HepG2 (cell line): ENCODE measurements around the gene PCBP4. TPM values are rescaled to one million over a fixed set of nuclear protein-coding genes. Genes with fewer than 3 reads are reported as not detected.

ENCODE experiments used
- ATAC-seq: fragments of 200-7000 bp; cut with Tn5 transposase; 3 replicates; pipeline ENCODE4 v1.9.1; 2020; ENCODE audit warnings: mild to moderate bottlenecking, moderate library complexity
- BruUV-seq: library from RNA; stranded (reverse); fragments of 400-500 nt; replicated peaks from 2 replicates; lab custom pipeline; 2021; lab: Mats Ljungman, UMichigan
- CTCF ChIA-PET: fragments of 300-600 bp; formaldehyde crosslinking; extraction: SDS; loops from one replicate; lab custom pipeline; 2021; ENCODE audit warnings: low total read pairs, inconsistent platforms, low intra/inter-chr PET ratio; lab: Yijun Ruan, JAX
- POLR2A ChIA-PET: fragments of 350-600 bp; sonication (Branson Sonifier 250); formaldehyde crosslinking; loops from one replicate; lab custom pipeline; 2020; ENCODE audit warnings: antibody characterized with exemption, inconsistent platforms; lab: Yijun Ruan, JAX
- DNase-seq: peaks from one replicate; pipeline ENCODE4 v3.0.0-alpha.2; 2015; ENCODE audit warnings: low spot score
- FAIRE-seq: peaks from 3 replicates; lab custom pipeline; 2011; peaks lifted over from hg19 to GRCh38; lab: Jason Lieb, UNC
- H2AFZ ChIP-seq: one replicate; pipeline ENCODE4 v1.6.1; 2011; ENCODE audit warnings: low read length, inconsistent platforms
- H3K27ac ChIP-seq: fragments of 300-600 bp; 3 replicates; pipeline ENCODE4 v1.8.0; 2011; ENCODE audit warnings: mixed run types, mild to moderate bottlenecking, mixed read lengths, low read length, inconsistent platforms; ENCODE audit not compliant: insufficient read depth; ENCODE audit errors: extremely low read length
- H3K27me3 ChIP-seq, 2 experiments: fragments of 200-600 bp in 1 of 2; 2 replicates in 1 of 2; 3 replicates in 1 of 2; pipeline versions ENCODE4 v1.6.0 to v1.8.0; 2011; ENCODE audit warnings: low read length in 2 of 2, mild to moderate bottlenecking in 2 of 2, moderate library complexity in 2 of 2, inconsistent platforms in 1 of 2; ENCODE audit not compliant: insufficient read depth in 2 of 2, control insufficient read depth in 1 of 2
- H3K36me3 ChIP-seq, 2 experiments: fragments of 200-600 bp in 1 of 2; replicated peaks in 1 of 2; 2 replicates in 1 of 2; 3 replicates in 1 of 2; pipeline versions ENCODE4 v1.5.1 to v1.8.0; 2011; ENCODE audit warnings: low read length in 2 of 2, inconsistent platforms in 1 of 2; ENCODE audit not compliant: insufficient read depth in 2 of 2, control insufficient read depth in 1 of 2
- H3K4me1 ChIP-seq: 2 replicates; pipeline ENCODE4 v1.5.1; 2012; ENCODE audit warnings: low read length, inconsistent platforms; ENCODE audit not compliant: insufficient read depth
- H3K4me2 ChIP-seq: 2 replicates; pipeline ENCODE4 v1.6.0; 2011; ENCODE audit warnings: low read depth, low read length, inconsistent platforms
- H3K4me3 ChIP-seq, 3 experiments: fragments of 200-600 bp in 1 of 3; sonication (generic), shearing (Covaris generic) in 1 of 3; replicated peaks in 1 of 3; 2 replicates each; pipeline ENCODE4 v1.5.1; 2011 to 2016; ENCODE audit warnings: low read length in 3 of 3, inconsistent platforms in 2 of 3, low read depth in 2 of 3, mild to moderate bottlenecking in 2 of 3, control low read depth in 1 of 3, mixed read lengths in 1 of 3; ENCODE audit not compliant: insufficient read depth in 1 of 3
- H3K79me2 ChIP-seq: one replicate; pipeline ENCODE4 v1.6.1; 2011; ENCODE audit warnings: low read length, inconsistent platforms; ENCODE audit not compliant: insufficient read depth
- H3K9ac ChIP-seq: 2 replicates; pipeline ENCODE4 v1.6.0; 2011; ENCODE audit warnings: mild to moderate bottlenecking, low read depth, low read length, inconsistent platforms; ENCODE audit not compliant: insufficient read depth
- H3K9me3 ChIP-seq: 2 replicates; pipeline ENCODE4 v1.5.1; 2012; ENCODE audit warnings: mild to moderate bottlenecking, low read length
- H4K20me1 ChIP-seq: 2 replicates; pipeline ENCODE4 v1.6.0; 2011; ENCODE audit warnings: inconsistent platforms, mild to moderate bottlenecking, low read length, moderate library complexity; ENCODE audit not compliant: insufficient read depth
- GATAD1 ChIP-seq: IDR thresholded peaks from 2 replicates; pipeline ENCODE4 v1.6.1; 2016; ENCODE audit warnings: missing genetic modification reagents, missing compliant biosample characterization
- RBFOX2 ChIP-seq: fragments of 200-400 bp; formaldehyde crosslinking; IDR thresholded peaks from 2 replicates; pipeline ENCODE4 v1.6.1; 2017; ENCODE audit warnings: low read depth, mild to moderate bottlenecking, low read length
- ZNF326 ChIP-seq: sonication (generic); formaldehyde crosslinking; IDR thresholded peaks from 2 replicates; pipeline ENCODE4 v1.4.0; 2020; ENCODE audit warnings: missing genetic modification reagents, borderline replicate concordance
- ZNF768 ChIP-seq: sonication (generic); formaldehyde crosslinking; IDR thresholded peaks from 2 replicates; pipeline ENCODE4 v1.4.0; 2020; ENCODE audit warnings: missing genetic modification reagents
- WGBS: methylation state at CpG from one replicate; pipeline ENCODE4 v1.1.6; 2017; ENCODE audit warnings: low lambda C conversion rate; 5-methylcytosine and 5-hydroxymethylcytosine counted together
- in situ Hi-C: cut with HindIII; loops from 2 replicates; pipeline ENCODE4 v1.10.0; 2017; ENCODE audit warnings: low pct_unique_long_range_greater_than_20kb; ENCODE audit not compliant: extremely low pct_ligation_motif_present
- intact Hi-C: fragments of 100-400 bp; cut with micrococcal nuclease; formaldehyde crosslinking; loops from one replicate; pipeline ENCODE4 v1.10.0; 2022; ENCODE audit not compliant: unreplicated experiment
- polyA plus RNA-seq, 8 experiments: library from polyadenylated mRNA; depleted of rRNA in 3 of 8; stranded (reverse) in 7 of 8; unstranded in 1 of 8; fragments of >200 nt; fragmentation: Illumina TruSeq in 4 of 8; extraction: Trizol in 4 of 8; gene quantifications; 2 replicates each; pipeline versions ENCODE4 v1.2.1 to v1.2.3, GENCODE V29; 2011 to 2016; ENCODE audit warnings: low read depth in 4 of 8, missing spikeins in 1 of 8, mixed read lengths in 1 of 8; ENCODE audit not compliant: insufficient read depth in 1 of 8
- total RNA-seq, 5 experiments: library from RNA; depleted of rRNA; stranded (reverse); fragments of >200 nt; fragmentation: Illumina TruSeq; extraction: Trizol; gene quantifications; 2 replicates each; pipeline ENCODE4 v1.2.3, GENCODE V29; 2016; ENCODE audit warnings: low read depth in 1 of 5
- TF ChIP-seq, protein P1 (sequence below): fragments of 450-650 bp; IDR thresholded peaks from 2 replicates; pipeline ENCODE4 v1.6.1; 2016

The PCBP4 gene
- total and polyA plus RNA-seq, 2 of the 13 experiments (the other 11 are each of a cell fraction or from before 2014, with no cell fraction given), result 36.8 to 51.3 TPM

DNA sequence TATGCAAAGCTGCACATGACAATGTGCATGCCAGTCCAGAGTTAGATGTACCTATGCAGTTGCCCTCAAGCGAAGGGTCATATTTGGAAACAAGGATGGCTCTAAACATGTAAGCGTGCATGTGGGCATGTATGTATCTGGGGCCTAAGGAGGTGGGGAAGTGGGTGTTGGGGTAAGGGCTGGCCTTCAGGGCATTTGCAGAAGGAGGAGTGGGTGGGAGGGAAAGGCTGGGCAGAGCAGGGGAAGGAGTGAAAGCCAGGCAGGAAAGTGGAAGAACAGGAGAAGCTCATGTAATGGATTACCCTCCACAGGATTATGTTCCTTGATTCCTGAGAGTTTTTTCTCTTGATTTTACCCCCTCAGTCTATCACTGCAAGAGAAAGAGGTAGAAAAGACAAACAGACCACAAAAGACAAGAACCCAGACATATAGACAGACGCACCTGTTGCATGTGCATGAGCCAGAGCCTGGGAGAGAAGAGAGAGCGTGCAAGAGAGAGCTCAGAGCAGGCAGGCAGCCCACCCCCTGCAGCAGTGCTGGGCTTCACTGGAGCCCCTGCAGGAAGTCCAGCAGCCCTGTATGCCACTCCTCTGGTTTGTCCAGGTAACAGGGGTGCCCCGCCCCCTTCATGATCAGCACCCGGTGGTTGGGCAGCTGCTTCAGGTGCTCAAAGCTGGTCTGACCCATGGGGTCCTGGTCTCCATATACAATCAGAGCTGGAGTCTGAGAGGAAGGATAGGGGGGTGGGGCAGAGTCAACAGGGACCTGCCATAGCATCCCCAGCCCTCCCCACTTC, 1.8 kb upstream of the PCBP4 start:
- no peak overlapping the region for H2AFZ ChIP-seq
- peaks cover 12% of the 10 kb centered on the region for H3K79me2 ChIP-seq
- 87% methylated on average over 6 of the region's 6 CpGs for WGBS
- ATAC-seq (no peak), DNase-seq (no peak), FAIRE-seq (no peak)
- POLR2A ChIA-PET, result interaction anchor here (0.8 to 6.8 kb wide), 5 partner anchors 12 to 469 kb away, joined by 3 to 80 read pairs (median 5); partner anchors contain the start of genes ACY1, DCAF1, PARP3 and RRP9
- no peak for TF ChIP-seq ZNF768 (CRISPR knock-in tag)
- TF ChIP-seq, protein P1, sequence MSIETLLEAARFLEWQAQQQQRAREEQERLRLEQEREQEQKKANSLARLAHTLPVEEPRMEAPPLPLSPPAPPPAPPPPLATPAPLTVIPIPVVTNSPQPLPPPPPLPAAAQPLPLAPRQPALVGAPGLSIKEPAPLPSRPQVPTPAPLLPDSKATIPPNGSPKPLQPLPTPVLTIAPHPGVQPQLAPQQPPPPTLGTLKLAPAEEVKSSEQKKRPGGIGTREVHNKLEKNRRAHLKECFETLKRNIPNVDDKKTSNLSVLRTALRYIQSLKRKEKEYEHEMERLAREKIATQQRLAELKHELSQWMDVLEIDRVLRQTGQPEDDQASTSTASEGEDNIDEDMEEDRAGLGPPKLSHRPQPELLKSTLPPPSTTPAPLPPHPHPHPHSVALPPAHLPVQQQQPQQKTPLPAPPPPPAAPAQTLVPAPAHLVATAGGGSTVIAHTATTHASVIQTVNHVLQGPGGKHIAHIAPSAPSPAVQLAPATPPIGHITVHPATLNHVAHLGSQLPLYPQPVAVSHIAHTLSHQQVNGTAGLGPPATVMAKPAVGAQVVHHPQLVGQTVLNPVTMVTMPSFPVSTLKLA, result 0 out of 2 replicates have a peak, but pooled peaks have one; percentile 8
- no peak for TF ChIP-seq ZNF326
- TF ChIP-seq GATAD1 (CRISPR knock-in tag), result no peak
- TF ChIP-seq RBFOX2, result peak; percentile 25; the same call in 1 of the 2 replicates
- H3K27ac ChIP-seq, result peak overlapping the region; percentile 63
- in situ Hi-C loops, result no loop called here
- H3K9me3 ChIP-seq, result no peaks in the 10 kb centered on the region
- H3K4me2 ChIP-seq, result peak overlapping the region; percentile 84
- H3K4me1 ChIP-seq, result peaks cover 82% of the 10 kb centered on the region
- H3K9ac ChIP-seq, result no peak overlapping the region
- H3K36me3 ChIP-seq, result peaks cover 2 to 5% of the 10 kb centered on the region in 2 experiments; a peak in 2 of 5 replicates
- intact Hi-C loops, result no loop called here
- CTCF ChIA-PET, result no interaction called here
- H3K4me3 ChIP-seq, result no peak overlapping the region
- H4K20me1 ChIP-seq, result no peaks in the 10 kb centered on the region
- BruUV-seq, result no TSS peak
- H3K27me3 ChIP-seq, result no peaks in the 10 kb centered on the region; a peak in 1 of 5 replicates
